Neural cell (in vitro differentiated cells): ENCODE data around the gene CROCC2.

Experiments
- CTCF ChIP-seq: fragments of 450-650 bp; IDR thresholded peaks from 2 replicates; pipeline ENCODE4 v1.5.1; 2014; ENCODE audit warnings: antibody characterized with exemption, mild to moderate bottlenecking, moderate library complexity; ENCODE audit not compliant: poor library complexity, severe bottlenecking
- EZH2 ChIP-seq: fragments of 200-600, 300-800 bp; shearing (Covaris generic), sonication (generic); IDR thresholded peaks from 2 replicates; pipeline ENCODE4 v1.6.1; 2014; ENCODE audit warnings: antibody characterized with exemption, low read length, borderline replicate concordance, mild to moderate bottlenecking; ENCODE audit not compliant: insufficient read depth, poor library complexity, severe bottlenecking
- MXI1 ChIP-seq: fragments of 450-650 bp; conservative IDR thresholded peaks from 2 replicates; pipeline ENCODE4 v1.6.1; 2014; ENCODE audit warnings: antibody characterized with exemption, mild to moderate bottlenecking; ENCODE audit not compliant: poor library complexity, severe bottlenecking
- POLR2AphosphoS5 ChIP-seq: IDR thresholded peaks from 2 replicates; pipeline ENCODE4 v1.6.1; 2012

- TF ChIP-seq EZH2 (no peak), MXI1 (no peak), CTCF (no peak), POLR2AphosphoS5 (no peak)
Observed at GRCh38 chr2:240960309-240960970, 54.3 kb downstream of the CROCC2 start.
